Stimulated activated effector memory CD8-positive, alpha-beta T cell treated with anti-CD3 and anti-CD28 coated beads, Interleukin-12 subunit alpha, Interleukin-12 subunit beta, amount 100 ng/mL, for 72 hours (primary cell): ENCODE measurements around the gene C15orf62.

Experiments
- ATAC-seq: fragments of 150-1000 bp; cut with Tn5 transposase; 2 replicates; pipeline ENCODE4 v1.10.0; 2021
- DNase-seq, 2 donors: peaks; one replicate each; pipeline ENCODE4 v3.0.0; 2021 to 2022; ENCODE audit warnings: low spot score in 2 of 2
- H3K27ac Mint-ChIP-seq: one replicate; pipeline ENCODE4 v1.8.0; 2022; ENCODE audit warnings: mild to moderate bottlenecking, mixed read lengths
- H3K36me3 Mint-ChIP-seq: one replicate; pipeline ENCODE4 v1.8.0; 2022; ENCODE audit warnings: mild to moderate bottlenecking, mixed read lengths
- H3K4me1 Mint-ChIP-seq: one replicate; pipeline ENCODE4 v1.8.0; 2022; ENCODE audit warnings: mixed read lengths
- H3K4me3 Mint-ChIP-seq: one replicate; pipeline ENCODE4 v1.8.0; 2022; ENCODE audit warnings: mild to moderate bottlenecking, mixed read lengths
- H3K9me3 Mint-ChIP-seq: one replicate; pipeline ENCODE4 v1.8.0; 2022; ENCODE audit warnings: mixed read lengths

Gene C15orf62, protein sequence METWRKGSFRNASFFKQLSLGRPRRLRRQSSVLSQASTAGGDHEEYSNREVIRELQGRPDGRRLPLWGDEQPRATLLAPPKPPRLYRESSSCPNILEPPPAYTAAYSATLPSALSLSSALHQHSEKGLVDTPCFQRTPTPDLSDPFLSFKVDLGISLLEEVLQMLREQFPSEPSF

DNA sequence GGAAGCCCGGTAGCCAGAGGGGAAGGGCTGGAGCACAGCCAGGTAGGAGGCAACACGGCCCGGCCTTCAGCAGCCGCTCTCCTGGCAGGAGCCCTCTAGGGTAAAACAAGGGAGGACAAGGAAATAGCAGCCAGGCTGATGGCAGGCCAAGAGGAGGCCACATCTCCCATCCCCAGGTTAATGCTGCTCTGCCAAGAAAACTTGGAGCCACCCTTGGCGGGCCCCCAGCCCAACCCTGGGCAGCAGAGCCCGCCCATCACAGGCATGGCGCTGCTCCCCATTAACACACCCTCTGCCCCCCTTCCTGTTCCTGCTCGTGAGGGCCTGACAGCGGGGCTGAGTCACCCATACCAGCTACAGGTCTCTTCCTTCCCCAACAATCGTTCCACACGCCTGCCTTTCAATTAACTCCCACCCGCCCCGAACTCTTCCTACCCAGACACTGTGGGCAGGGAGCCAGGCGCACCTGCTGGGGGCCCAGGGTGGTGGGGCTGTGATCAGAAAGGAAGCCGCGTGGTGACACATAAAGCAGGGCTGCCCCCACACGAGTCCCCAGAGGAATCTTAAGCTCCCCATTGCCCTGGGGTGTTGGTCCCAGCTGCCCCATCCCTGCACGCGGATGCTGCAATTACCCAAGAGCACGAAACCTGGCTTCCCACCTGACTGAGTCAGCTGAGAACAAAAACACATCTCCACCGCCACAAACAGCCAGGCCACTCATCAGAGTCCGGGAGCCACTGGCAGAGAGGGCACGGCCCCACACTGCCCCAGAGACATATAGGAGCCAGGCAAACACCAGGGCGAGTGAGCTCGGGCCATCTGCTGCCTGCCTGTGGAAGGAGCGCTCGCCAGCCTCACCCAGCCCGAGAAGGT is at the start of gene C15orf62:
C15orf62 (plus strand) TSS at position 707 of the 873 bp plus-strand sequence. CDS start 516 bp downstream, outside the sequence.
- Mint-ChIP-seq H3K4me3 (peak within 1 kb of the TSS; percentile 59), H3K9me3 (no peaks in the 10 kb centered on the region), H3K4me1 (peaks cover 42% of the 10 kb centered on the region), H3K36me3 (peaks cover 57% of the 10 kb centered on the region), H3K27ac (peak within 1 kb of the TSS; percentile 92)
- ATAC-seq (peak; percentile 58), DNase-seq (no peak)

DNA sequence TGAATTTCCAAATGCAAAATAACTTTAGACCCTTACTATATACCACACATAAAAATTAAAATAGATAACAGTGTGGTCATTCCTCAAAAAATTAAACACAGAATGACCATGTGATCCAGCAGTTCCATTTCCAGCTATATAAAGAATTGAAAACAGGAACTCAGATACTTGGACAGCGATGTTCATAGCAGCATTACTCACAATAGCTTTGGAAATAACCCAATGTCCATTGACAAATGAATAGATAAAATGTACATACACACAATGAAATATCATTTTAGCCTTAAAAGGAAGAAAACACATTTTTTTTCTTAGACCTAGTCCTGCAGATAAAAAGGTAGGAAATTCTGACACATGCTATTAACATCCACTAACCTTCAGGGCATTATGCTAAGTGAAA is 48.1 kb upstream of the C15orf62 start:
- no peak for ATAC-seq
- peaks cover 64% of the 10 kb centered on the region for H3K36me3 Mint-ChIP-seq
- H3K4me1 Mint-ChIP-seq, result peaks cover 8% of the 10 kb centered on the region
- no peak overlapping the region for H3K4me3 Mint-ChIP-seq
- no peak overlapping the region for H3K27ac Mint-ChIP-seq
- DNase-seq, result no peak
- no peaks in the 10 kb centered on the region for H3K9me3 Mint-ChIP-seq

DNA sequence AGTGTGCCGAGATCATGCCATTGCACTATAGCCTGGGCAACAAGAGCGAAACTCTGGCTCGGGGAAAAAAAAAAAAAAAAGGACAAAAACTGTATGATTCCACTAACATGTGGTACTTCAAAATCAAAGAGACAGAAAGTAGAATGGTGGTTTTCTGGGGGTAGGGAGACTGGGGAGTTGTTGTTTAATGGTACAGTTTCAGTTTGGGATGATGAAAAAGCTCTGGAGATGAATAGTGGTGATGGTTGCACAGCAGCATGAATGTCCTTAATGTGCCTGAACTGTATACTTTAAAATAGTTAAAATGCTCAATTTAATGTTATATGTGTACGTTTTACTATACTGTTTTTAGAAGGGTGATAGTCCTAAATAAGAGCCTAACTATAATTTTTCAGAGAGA is 47.4 kb upstream of the C15orf62 start:
- no peaks in the 10 kb centered on the region for H3K9me3 Mint-ChIP-seq
- DNase-seq (no peak), ATAC-seq (no peak)
- peaks cover 63% of the 10 kb centered on the region for H3K36me3 Mint-ChIP-seq
- no peak overlapping the region for H3K4me3 Mint-ChIP-seq
- no peak overlapping the region for H3K27ac Mint-ChIP-seq
- H3K4me1 Mint-ChIP-seq, result peaks cover 8% of the 10 kb centered on the region

DNA sequence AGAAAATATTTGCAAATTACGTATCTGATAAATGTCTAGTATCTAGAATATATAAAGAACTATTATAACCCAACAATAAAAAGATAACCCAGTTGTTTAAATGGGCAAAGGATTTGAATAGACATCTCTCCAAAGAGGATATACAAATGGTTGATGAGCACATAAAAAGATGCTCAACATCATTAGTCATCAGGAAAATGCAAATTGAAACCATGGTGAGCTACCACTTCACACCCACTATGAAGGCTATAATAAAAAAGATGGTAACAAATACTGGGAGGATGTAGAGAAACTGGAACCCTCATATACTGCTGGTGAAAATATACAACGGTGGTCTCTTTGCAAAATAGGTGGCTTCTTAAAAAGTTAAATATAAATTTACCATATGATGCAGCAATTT is 46.8 kb upstream of the C15orf62 start:
- ATAC-seq (peak; percentile 58), DNase-seq (no peak)
- Mint-ChIP-seq H3K9me3 (no peaks in the 10 kb centered on the region), H3K4me1 (peaks cover 8% of the 10 kb centered on the region), H3K36me3 (peaks cover 61% of the 10 kb centered on the region), H3K27ac (no peak overlapping the region), H3K4me3 (no peak overlapping the region)

DNA sequence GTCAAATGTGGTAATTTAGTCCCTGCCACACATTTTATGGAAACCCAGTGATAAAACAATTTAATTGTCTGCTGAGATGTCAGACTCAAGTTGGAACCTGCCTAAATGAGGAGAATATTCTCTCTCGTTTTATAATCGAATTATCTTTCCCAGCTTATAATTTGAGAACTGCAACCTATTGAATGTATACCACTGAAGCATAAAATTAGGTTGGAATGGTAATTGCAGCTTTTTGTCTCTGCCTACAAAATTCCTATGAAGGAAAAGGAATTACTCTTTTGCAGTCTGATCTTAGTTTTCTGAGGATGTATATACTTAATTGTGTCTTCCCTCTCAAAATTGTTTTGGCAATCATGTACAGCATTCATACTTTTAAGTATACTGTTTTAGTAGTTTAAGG is 45.9 kb upstream of the C15orf62 start:
- H3K9me3 Mint-ChIP-seq, result no peaks in the 10 kb centered on the region
- DNase-seq (no peak), ATAC-seq (no peak)
- peaks cover 59% of the 10 kb centered on the region for H3K36me3 Mint-ChIP-seq
- no peak overlapping the region for H3K27ac Mint-ChIP-seq
- no peak overlapping the region for H3K4me3 Mint-ChIP-seq
- peaks cover 8% of the 10 kb centered on the region for H3K4me1 Mint-ChIP-seq

DNA sequence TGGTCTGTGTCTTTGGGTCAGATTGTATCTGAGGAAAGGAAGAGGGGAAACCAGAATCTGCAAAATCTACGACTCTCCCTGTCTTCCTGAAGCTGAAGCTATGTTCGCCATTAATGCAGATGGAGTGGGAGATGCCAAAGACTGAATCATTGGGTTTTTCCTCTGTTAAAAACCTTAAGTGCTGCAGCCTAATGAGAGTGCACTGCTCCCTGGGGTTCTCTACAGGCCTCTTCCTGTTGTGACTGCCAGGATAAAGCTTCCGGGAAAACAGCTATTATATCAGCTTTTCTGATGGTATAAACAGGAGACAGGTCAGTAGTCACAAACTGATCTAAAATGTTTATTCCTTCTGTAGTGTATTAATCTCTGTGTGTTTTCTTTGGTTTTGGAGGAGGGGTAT is 38.7 kb upstream of the C15orf62 start:
- no peak overlapping the region for H3K4me3 Mint-ChIP-seq
- no peaks in the 10 kb centered on the region for H3K9me3 Mint-ChIP-seq
- no peak overlapping the region for H3K27ac Mint-ChIP-seq
- peaks cover 93% of the 10 kb centered on the region for H3K36me3 Mint-ChIP-seq
- no peaks in the 10 kb centered on the region for H3K4me1 Mint-ChIP-seq
- ATAC-seq (no peak), DNase-seq (no peak)

DNA sequence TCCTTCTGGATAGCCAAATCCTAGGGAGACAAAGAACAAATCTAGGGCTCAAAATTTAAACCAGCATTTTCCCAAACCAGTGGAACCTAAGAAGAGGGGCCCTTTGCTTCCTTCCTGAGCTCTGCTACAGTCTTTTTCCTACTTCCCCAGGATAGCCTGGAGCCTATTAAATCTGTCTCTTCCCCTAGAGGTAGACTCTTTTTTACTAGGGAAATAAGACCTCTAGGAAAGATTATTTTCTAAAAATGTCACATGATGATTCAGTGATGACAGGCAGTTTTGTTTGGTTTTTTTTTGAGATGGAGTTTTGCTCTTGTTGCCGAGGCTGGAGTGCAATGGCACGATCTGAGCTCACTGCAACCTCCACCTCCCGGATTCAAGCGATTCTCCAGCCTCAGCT is 33.2 kb upstream of the C15orf62 start:
- H3K27ac Mint-ChIP-seq, result no peak overlapping the region
- DNase-seq (no peak), ATAC-seq (no peak)
- peaks cover 98% of the 10 kb centered on the region for H3K36me3 Mint-ChIP-seq
- H3K4me3 Mint-ChIP-seq, result no peak overlapping the region
- H3K9me3 Mint-ChIP-seq, result no peaks in the 10 kb centered on the region
- H3K4me1 Mint-ChIP-seq, result no peaks in the 10 kb centered on the region

DNA sequence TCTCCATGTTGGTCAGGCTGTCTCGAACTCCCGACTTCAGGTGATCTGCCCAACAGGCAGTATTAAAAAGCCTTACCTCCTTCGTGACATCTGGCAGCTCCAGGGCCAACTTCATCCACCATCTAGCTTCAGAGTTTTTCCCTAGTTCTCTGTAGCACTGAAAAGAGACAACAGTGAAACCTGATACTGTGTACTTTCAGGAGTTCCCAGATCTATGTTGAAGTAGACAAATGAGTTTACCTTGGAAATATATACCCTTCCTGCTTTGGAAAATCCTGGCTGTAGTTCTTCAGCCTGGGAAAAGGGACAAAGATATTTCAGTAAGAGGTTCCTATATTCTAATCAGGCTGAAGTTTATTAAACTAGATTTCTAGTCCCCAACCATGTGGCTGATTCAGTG is 32.7 kb upstream of the C15orf62 start:
- Mint-ChIP-seq H3K9me3 (no peaks in the 10 kb centered on the region), H3K27ac (no peak overlapping the region), H3K36me3 (peaks cover 98% of the 10 kb centered on the region), H3K4me3 (no peak overlapping the region), H3K4me1 (no peaks in the 10 kb centered on the region)
- DNase-seq (no peak), ATAC-seq (no peak)

DNA sequence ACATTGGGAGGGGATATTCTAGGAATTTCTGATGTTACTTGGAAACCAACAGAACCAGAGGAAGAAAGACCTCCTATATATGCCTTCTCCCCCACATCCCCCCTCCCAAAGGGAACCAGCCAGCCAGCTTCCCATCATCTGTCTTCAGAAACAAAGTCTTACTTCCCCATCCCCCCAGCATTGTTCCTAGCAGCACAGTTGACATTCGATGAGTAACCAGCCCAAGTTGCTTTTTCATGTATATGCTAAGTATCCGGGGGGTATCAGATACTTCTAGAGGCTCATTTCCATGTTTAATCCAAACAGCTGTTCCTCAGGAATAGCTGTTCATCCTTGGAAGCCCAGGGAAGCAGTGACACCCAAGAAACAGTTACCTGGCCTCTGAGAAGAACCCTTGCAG is 30.7 kb upstream of the C15orf62 start:
- H3K4me3 Mint-ChIP-seq, result no peak overlapping the region
- no peaks in the 10 kb centered on the region for H3K9me3 Mint-ChIP-seq
- peaks cover 15% of the 10 kb centered on the region for H3K4me1 Mint-ChIP-seq
- ATAC-seq (no peak), DNase-seq (no peak)
- peak overlapping the region; percentile 52 for H3K27ac Mint-ChIP-seq
- peaks cover 93% of the 10 kb centered on the region for H3K36me3 Mint-ChIP-seq

DNA sequence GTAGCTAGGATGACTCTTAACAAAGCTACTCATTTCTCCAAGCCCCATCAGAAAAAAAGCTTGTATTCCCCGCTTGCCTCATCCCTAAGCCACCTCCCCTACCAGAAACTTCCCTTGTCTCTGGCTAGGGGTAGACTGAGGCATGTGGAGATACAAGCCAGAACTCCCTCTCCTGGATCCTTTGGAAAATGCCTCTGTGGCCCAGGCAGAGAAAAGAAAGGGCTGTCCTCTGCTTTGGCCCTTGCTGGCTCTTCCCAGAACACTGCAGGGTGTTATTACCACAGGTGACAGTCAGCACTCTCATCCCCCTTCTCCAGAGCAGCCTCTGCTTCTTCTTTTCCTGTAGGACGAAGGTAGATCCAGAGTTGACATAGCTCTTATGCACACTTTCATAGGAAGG is 29.9 kb upstream of the C15orf62 start:
- H3K27ac Mint-ChIP-seq, result peak overlapping the region; percentile 52
- no peak for DNase-seq
- H3K9me3 Mint-ChIP-seq, result no peaks in the 10 kb centered on the region
- H3K4me1 Mint-ChIP-seq, result peaks cover 23% of the 10 kb centered on the region
- no peak overlapping the region for H3K4me3 Mint-ChIP-seq
- no peak for ATAC-seq
- H3K36me3 Mint-ChIP-seq, result peaks cover 87% of the 10 kb centered on the region

DNA sequence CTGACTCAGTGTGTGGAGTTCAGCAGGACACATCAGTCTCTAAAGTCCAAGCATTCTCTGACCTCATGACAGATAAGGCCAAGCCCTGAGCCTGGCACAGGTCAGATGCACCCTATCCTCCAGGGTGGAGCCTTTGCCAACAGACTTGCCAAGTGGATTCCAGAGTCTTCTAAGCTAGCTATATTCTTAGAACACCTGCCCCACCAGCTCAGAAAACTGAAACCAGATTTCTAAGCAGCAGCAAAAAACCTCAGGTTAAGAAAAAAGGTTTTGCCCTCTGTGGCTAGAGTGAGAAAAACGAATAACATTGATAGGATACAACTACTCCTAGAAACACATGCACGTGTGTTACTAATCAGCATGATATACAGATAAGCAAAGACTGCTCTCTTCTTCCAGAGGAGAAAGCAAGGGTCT is 26.3 kb upstream of the C15orf62 start:
- peaks cover 33% of the 10 kb centered on the region for H3K4me1 Mint-ChIP-seq
- peak overlapping the region; percentile 57 for H3K4me3 Mint-ChIP-seq
- H3K27ac Mint-ChIP-seq, result peak overlapping the region; percentile 93
- DNase-seq, result no peak
- peak; percentile 49 for ATAC-seq
- no peaks in the 10 kb centered on the region for H3K9me3 Mint-ChIP-seq
- H3K36me3 Mint-ChIP-seq, result peaks cover 64% of the 10 kb centered on the region

DNA sequence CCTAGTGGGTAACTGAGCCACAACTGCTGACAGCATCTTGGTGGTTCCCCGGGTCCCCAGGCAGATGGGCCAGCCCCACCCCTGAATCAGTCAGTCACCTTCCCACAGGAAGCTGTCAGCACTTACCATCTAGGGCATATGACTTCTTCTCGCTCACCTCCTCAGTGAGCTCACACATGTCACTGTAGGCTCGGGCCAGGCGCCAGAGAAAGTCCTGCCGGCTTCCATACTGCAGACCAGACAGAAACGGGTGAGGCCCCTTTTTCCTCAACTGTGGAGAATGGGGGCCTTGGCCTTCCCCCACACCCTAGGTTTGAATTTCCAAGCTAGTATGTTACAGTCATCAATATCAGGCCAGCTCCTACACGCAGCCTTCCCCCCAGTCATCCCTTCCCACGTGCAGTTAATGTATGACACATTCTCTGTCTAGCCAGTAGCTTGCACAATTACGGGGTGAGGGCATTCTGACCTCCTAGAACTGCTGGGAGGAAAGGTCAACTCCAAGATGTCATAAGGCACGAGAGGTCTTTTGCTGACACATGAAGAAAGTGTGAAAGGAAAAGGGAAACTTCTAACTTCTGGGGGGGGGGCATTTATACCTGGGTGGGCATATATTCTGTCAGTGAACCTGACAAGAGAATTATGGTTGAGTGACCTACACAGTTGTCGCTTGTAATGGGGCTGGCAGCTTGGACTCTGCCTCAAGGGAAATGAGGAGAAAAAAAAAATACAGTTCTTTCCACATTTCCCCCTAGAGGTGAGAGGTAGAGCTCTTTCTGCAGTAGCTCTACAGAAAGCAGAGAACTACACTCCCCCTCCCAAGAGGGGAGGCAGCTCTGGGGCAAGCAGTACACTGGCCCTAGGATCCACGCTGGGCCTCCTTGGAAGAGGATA is 25.6 kb upstream of the C15orf62 start:
- Mint-ChIP-seq H3K4me3 (peak overlapping the region; percentile 57), H3K9me3 (no peaks in the 10 kb centered on the region), H3K36me3 (peaks cover 59% of the 10 kb centered on the region)

DNA sequence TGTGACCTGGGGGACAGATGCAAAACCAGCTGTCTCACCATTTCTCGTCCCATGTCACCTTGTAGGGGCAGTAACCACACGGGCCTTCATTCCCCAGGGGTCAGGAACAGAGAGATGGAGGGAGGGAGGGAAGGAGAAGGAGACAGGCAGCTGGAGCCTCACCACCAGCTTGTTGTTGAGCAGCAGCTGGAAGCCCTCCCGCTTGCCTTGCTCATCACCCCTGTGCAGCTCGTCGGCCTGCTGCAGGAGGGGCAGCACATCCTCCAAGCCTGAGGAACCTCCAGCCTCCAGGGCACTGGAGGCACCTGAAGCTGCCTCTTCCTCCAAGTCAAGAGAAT is 25.0 kb upstream of the C15orf62 start:
- no peak for ATAC-seq

More for the DNA sequence above, 25.6 kb upstream of the C15orf62 start:
- ATAC-seq, result peak; percentile 99
- peak; percentile 56 to 85 for DNase-seq
- Mint-ChIP-seq H3K27ac (peak overlapping the region; percentile 93), H3K4me1 (peaks cover 33% of the 10 kb centered on the region)

DNA sequence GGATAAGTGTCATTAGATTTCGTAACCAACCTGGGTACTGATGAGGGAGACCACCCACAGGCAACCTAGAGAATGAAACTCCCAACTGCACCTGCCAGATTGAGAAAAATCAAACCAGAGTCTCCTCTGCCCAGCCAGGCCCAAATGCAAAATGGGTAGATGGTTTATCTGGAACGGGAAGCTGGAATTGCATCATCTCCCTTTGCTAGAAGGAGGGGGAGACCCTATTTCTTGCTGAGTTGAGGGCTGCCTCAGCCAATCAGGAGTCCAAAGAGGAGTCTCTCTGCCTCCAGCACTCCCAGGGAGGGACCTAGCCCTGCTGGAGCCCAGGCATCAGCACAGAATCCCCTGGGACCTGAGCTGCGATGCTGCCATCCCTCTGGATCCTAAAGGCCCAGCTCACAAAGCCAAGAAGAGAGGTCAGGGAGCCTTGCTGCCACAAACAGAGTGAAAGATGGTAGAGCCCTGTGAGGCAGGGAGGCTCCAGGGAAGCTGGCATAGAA is 22.8 kb upstream of the C15orf62 start:
- no peak overlapping the region for H3K4me3 Mint-ChIP-seq
- peaks cover 58% of the 10 kb centered on the region for H3K36me3 Mint-ChIP-seq
- no peak for ATAC-seq
- peak overlapping the region; percentile 24 for H3K27ac Mint-ChIP-seq
- no peaks in the 10 kb centered on the region for H3K9me3 Mint-ChIP-seq
- peaks cover 34% of the 10 kb centered on the region for H3K4me1 Mint-ChIP-seq
- no peak for DNase-seq

More for the DNA sequence above, 25.0 kb upstream of the C15orf62 start:
- Mint-ChIP-seq H3K27ac (peak overlapping the region; percentile 24), H3K36me3 (peaks cover 59% of the 10 kb centered on the region), H3K4me1 (peaks cover 33% of the 10 kb centered on the region), H3K4me3 (no peak overlapping the region), H3K9me3 (no peaks in the 10 kb centered on the region)
- DNase-seq, result no peak
